Breast epithelium (tissue), 3 donors: ENCODE measurements around the gene NAV3.

Experiments
- CTCF ChIP-seq, 3 donors: fragments of 450-650 bp; IDR thresholded peaks; one replicate each; pipeline ENCODE4 v1.5.1; 2016 to 2017; ENCODE audit warnings: antibody characterized with exemption in 3 of 3, mild to moderate bottlenecking in 3 of 3, moderate library complexity in 3 of 3
- POLR2A ChIP-seq: fragments of 450-650 bp; IDR thresholded peaks from one replicate; pipeline ENCODE4 v1.6.1; 2016; ENCODE audit warnings: antibody characterized with exemption, mild to moderate bottlenecking, moderate library complexity

- TF ChIP-seq CTCF (IDR thresholded peaks at IDR 0.05), result no peak
- TF ChIP-seq POLR2A, result no peak
Measured at GRCh38 chr12:77999074-77999715, 168.5 kb downstream of the NAV3 start.
